Measurements from ENCODE around the gene ABCG1.

DNA sequence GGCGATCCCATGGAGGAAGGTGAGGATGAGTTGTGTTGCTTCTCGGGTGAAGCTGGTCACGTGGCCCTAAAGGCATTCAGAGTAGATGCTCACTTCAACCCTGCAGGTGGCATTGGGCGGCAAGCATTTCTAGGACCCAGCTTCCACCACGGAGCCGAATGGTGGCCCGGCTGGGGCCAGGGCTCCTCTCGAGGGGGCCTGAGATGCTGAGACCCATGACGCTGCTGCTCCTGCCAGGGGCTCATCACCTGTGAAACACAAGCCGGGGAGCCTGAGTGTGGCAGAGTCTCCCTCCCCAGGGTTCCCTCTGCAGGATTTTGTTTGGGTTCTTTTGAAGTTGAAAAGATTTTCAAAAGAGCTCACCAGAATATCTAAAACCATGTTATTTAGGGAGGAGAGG lies 41.2 kb downstream of the ABCG1 start:
- TF ChIP-seq, protein P1, sequence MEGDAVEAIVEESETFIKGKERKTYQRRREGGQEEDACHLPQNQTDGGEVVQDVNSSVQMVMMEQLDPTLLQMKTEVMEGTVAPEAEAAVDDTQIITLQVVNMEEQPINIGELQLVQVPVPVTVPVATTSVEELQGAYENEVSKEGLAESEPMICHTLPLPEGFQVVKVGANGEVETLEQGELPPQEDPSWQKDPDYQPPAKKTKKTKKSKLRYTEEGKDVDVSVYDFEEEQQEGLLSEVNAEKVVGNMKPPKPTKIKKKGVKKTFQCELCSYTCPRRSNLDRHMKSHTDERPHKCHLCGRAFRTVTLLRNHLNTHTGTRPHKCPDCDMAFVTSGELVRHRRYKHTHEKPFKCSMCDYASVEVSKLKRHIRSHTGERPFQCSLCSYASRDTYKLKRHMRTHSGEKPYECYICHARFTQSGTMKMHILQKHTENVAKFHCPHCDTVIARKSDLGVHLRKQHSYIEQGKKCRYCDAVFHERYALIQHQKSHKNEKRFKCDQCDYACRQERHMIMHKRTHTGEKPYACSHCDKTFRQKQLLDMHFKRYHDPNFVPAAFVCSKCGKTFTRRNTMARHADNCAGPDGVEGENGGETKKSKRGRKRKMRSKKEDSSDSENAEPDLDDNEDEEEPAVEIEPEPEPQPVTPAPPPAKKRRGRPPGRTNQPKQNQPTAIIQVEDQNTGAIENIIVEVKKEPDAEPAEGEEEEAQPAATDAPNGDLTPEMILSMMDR (IDR thresholded peaks at IDR 0.05) = no peak
- TF ChIP-seq POLR2A (IDR thresholded peaks at IDR 0.05; ENCODE audit: low read depth) (no peak), POLR2AphosphoS5 (IDR thresholded peaks at IDR 0.05) (no peak), EP300 (IDR thresholded peaks at IDR 0.05) (no peak)

All from esophagus muscularis mucosa (tissue), 4 donors.